ENCODE measurements around the gene POLR1A.
"Not testable (repeated sequence)": the region's sequence is repeated elsewhere in the genome, so short reads cannot be mapped to it uniquely, and the experiment has no call there.

Gene POLR1A

GRCh38 chr2:85992611-85993010 lies 113.1 kb downstream of the POLR1A start:
- TF ChIP-seq CTCF (IDR thresholded peaks at IDR 0.05), result no peak
- no peak overlapping the region for H3K4me3 ChIP-seq (ENCODE audit: low read depth in 1 of 2, low read length in 1 of 2)
- H3K9me3 ChIP-seq, result no peaks in the 10 kb centered on the region
- no peak overlapping the region for H3K27ac ChIP-seq
- no peaks in the 10 kb centered on the region for H3K36me3 ChIP-seq
- no peaks in the 10 kb centered on the region for H3K27me3 ChIP-seq
- H3K4me1 ChIP-seq (ENCODE audit: control insufficient read depth in 1 of 2, insufficient read depth in 1 of 2, low read depth in 1 of 2, low read length in 1 of 2), result peaks cover 11 to 12% of the 10 kb centered on the region in 2 experiments

GRCh38 chr2:85992053-85992452 lies 113.6 kb downstream of the POLR1A start:
- not testable (repeated sequence) for H3K27ac ChIP-seq; H3K4me3 ChIP-seq (ENCODE audit: low read depth in 1 of 2, low read length in 1 of 2); H3K9me3 ChIP-seq; H3K36me3 ChIP-seq; H3K27me3 ChIP-seq
- H3K4me1 ChIP-seq (ENCODE audit: control insufficient read depth in 1 of 2, insufficient read depth in 1 of 2, low read depth in 1 of 2, low read length in 1 of 2), result peaks cover 11 to 12% of the 10 kb centered on the region in 2 experiments

- H3K9me3 ChIP-seq, result no peaks in the 10 kb centered on the region
- no peak overlapping the region for H3K27ac ChIP-seq
- no peaks in the 10 kb centered on the region for H3K27me3 ChIP-seq
- no peaks in the 10 kb centered on the region for H3K36me3 ChIP-seq
- no peak for TF ChIP-seq CTCF (IDR thresholded peaks at IDR 0.05)
- H3K4me1 ChIP-seq (ENCODE audit: control insufficient read depth in 1 of 2, insufficient read depth in 1 of 2, low read depth in 1 of 2, low read length in 1 of 2), result peaks cover 11 to 12% of the 10 kb centered on the region in 2 experiments
- no peak overlapping the region for H3K4me3 ChIP-seq (ENCODE audit: low read depth in 1 of 2, low read length in 1 of 2)
Measured at GRCh38 chr2:85990084-85990483, 115.6 kb downstream of the POLR1A start.

GRCh38 chr2:85989288-85989865 lies 116.3 kb downstream of the POLR1A start:
- H3K36me3 ChIP-seq, result no peaks in the 10 kb centered on the region
- no peak overlapping the region for H3K4me3 ChIP-seq (ENCODE audit: low read depth in 1 of 2, low read length in 1 of 2)

GRCh38 chr2:85988914-85989270 lies 116.8 kb downstream of the POLR1A start:
- Histone ChIP-seq H3K36me3 (no peaks in the 10 kb centered on the region), H3K4me1 (ENCODE audit: control insufficient read depth in 1 of 2, insufficient read depth in 1 of 2, low read depth in 1 of 2, low read length in 1 of 2) (peaks cover 4% of the 10 kb centered on the region in 2 experiments), H3K4me3 (ENCODE audit: low read depth in 1 of 2, low read length in 1 of 2) (no peak overlapping the region), H3K27ac (no peak overlapping the region), H3K27me3 (no peaks in the 10 kb centered on the region), H3K9me3 (no peaks in the 10 kb centered on the region)
- no peak for TF ChIP-seq CTCF (IDR thresholded peaks at IDR 0.05)

More at GRCh38 chr2:85989288-85989865, 116.3 kb downstream of the POLR1A start:
- Histone ChIP-seq H3K27ac (no peak overlapping the region), H3K27me3 (no peaks in the 10 kb centered on the region), H3K9me3 (no peaks in the 10 kb centered on the region), H3K4me1 (ENCODE audit: control insufficient read depth in 1 of 2, insufficient read depth in 1 of 2, low read depth in 1 of 2, low read length in 1 of 2) (peaks cover 8 to 9% of the 10 kb centered on the region in 2 experiments)
- no peak for TF ChIP-seq CTCF (IDR thresholded peaks at IDR 0.05)

- H3K36me3 ChIP-seq, result no peaks in the 10 kb centered on the region
- H3K27ac ChIP-seq, result no peak overlapping the region
- H3K27me3 ChIP-seq, result no peaks in the 10 kb centered on the region
- no peak for TF ChIP-seq CTCF (IDR thresholded peaks at IDR 0.05)
- no peaks in the 10 kb centered on the region for H3K4me1 ChIP-seq (ENCODE audit: control insufficient read depth in 1 of 2, insufficient read depth in 1 of 2, low read depth in 1 of 2, low read length in 1 of 2)
- H3K9me3 ChIP-seq, result no peaks in the 10 kb centered on the region
- no peak overlapping the region for H3K4me3 ChIP-seq (ENCODE audit: low read depth in 1 of 2, low read length in 1 of 2)
Measured at GRCh38 chr2:85988175-85988913, 117.3 kb downstream of the POLR1A start.
